ENCODE data around the gene DOCK1.

DNA sequence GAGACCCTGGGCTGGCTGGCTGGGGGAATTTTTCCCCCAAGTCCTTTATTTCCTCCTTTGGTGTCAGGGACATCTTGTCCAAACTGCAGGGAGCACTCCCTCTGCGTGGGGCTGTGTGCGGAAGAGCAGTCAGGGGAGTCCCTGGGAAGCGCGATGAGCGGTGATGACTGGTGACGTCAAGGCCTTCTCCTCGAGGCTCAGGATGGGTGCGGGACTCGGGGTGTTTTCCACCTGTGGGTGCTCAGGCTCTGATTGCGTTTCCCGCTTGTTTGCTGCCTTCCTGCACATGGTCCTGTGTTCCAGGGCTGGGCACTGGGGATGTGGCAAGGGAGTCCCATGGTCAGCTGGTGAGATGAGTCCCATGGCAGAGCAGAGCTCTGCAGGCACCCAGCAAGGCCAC lies 101.2 kb downstream of the DOCK1 start:
- TF ChIP-seq, protein P1, sequence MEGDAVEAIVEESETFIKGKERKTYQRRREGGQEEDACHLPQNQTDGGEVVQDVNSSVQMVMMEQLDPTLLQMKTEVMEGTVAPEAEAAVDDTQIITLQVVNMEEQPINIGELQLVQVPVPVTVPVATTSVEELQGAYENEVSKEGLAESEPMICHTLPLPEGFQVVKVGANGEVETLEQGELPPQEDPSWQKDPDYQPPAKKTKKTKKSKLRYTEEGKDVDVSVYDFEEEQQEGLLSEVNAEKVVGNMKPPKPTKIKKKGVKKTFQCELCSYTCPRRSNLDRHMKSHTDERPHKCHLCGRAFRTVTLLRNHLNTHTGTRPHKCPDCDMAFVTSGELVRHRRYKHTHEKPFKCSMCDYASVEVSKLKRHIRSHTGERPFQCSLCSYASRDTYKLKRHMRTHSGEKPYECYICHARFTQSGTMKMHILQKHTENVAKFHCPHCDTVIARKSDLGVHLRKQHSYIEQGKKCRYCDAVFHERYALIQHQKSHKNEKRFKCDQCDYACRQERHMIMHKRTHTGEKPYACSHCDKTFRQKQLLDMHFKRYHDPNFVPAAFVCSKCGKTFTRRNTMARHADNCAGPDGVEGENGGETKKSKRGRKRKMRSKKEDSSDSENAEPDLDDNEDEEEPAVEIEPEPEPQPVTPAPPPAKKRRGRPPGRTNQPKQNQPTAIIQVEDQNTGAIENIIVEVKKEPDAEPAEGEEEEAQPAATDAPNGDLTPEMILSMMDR (IDR thresholded peaks at IDR 0.05; ENCODE audit: poor library complexity, severe bottlenecking) = no peak
- TF ChIP-seq POLR2AphosphoS5 (IDR thresholded peaks at IDR 0.05) = no peak
- TF ChIP-seq EZH2 (IDR thresholded peaks at IDR 0.05; ENCODE audit: borderline replicate concordance, insufficient read depth, low read length, poor library complexity, severe bottlenecking) = no peak
- TF ChIP-seq SMC3 (conservative IDR thresholded peaks at IDR 0.05; ENCODE audit: poor library complexity) = no peak

Data from neural cell (in vitro differentiated cells).